GM19468 (cell line): Measurements from ENCODE around the gene ZNF532.
"Not testable (repeated sequence)": the region's sequence is repeated elsewhere in the genome, so short reads cannot be mapped to it uniquely, and the experiment has no call there.

Experiments used
- ATAC-seq: cut with Tn5 transposase; IDR thresholded peaks from one replicate; pipeline ENCODE4 v1.9.1; 2021; ENCODE audit warnings: mild to moderate bottlenecking, moderate library complexity, moderate number of reproducible peaks; ENCODE audit not compliant: unreplicated experiment; ENCODE audit errors: extremely low read depth

Gene ZNF532

GRCh38 chr18:58896734-58897508 is 32.2 kb downstream of the ZNF532 start:
- ATAC-seq = no peak

DNA sequence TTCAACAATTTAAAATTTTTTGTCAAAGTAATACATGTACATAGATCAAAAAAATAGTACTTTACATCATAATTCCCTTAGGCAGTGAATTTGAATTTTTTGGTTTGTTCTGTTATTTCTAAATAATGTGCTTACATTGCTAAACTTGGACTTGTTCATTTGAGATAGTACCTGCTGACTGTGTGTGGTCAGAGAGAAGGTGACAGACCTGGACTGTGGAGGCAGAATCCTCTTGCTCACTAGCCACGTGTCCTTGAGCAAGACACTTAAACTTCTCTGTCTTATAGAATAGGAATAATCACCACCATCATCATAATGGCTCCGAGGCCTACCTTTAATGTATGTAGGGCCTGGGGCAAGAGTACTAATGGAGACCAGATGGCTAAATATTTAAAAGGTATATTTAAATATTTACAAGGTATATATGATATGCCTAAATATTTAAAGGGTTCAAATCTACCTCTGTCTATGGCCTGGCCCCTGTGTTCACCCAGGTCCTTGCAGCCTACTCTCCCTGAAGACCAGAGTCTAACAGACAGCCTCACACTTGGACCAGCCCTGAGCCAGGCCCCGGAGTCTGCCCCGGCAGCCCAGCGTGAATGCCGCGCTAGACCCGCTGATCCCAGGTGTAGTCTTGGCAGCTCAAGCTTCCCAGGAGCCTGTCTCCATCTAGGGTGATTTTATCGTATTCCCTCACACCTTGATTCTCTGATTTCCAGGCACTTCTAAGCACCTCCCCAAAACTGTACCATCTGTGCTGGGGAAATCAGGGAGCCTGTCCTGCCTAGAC is 33.5 kb downstream of the ZNF532 start:
- no peak for ATAC-seq

GRCh38 chr18:58900015-58900649 is 35.5 kb downstream of the ZNF532 start:
- no peak for ATAC-seq

- ATAC-seq = no peak
Observed at GRCh38 chr18:58901143-58901542, 36.5 kb downstream of the ZNF532 start.

- no peak for ATAC-seq
Observed at GRCh38 chr18:58901783-58902182, 37.1 kb downstream of the ZNF532 start.

DNA sequence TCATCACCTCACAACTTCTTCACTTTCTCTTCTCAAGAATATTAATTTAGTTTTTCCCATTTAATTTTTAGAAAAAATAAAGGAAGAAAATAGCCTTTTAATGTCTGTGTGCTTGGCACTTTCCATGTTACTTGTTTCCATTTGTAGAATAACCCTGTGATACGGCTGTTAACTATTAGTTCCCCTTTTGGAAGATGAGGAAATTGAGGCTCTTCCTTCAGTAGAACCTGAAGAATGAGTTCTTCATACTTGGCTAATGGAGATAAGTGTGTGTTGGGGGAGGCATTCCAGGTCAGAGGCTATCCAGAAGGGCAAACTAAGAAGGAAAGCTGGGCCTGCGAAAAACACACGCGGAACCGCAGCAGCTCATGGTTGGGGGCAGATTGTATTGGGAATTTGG is 38.3 kb downstream of the ZNF532 start:
- ATAC-seq = no peak

DNA sequence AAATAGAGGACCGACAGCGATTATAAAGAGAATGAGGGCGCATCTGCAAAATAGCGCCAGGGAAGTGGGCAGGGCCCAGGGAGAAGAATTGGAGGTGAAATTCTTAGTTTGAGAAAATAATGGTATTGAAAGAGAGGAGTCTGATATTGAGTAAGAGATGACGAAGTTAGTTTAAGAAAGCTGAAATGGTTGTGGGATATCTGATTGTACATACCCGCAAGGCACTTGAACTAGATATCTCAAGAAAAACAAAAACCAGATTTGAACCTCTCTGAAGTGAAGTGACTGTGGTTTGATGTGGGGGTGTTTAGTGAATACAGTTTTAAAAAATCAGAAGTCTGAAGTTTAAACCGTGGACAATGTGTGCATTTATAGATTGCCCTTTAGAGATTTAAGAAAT is 38.9 kb downstream of the ZNF532 start:
- no peak for ATAC-seq

DNA sequence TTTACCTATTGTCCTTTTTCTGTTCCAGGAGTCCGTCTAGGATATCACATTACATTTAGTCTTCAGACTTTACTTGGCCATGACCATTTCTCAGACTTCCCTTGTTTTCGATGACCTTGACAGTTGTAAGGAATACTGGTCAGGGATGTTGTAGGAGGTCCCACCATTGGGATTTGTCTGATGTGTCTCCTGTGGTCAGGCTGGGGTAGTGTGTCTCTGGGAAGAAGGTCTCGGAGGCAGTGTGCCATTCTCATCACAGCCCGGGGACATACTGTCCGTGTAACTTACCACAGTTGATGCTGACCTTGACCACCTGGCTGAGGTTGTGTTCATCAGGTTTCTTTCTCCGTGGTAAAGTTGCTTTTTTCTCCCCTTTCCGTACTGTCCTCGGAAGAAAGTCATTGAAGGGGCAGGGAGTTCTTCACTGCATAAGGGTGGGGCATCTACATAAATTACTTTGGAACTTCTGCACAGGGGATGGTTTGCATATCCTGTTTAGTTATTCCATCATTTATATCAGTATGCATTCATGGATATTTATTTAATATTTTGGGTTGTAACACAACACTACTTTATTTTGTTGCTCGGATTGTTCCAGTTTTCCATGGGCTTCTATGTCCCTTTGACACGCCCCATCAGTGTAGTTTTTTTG is 41.2 kb downstream of the ZNF532 start:
- ATAC-seq = no peak

DNA sequence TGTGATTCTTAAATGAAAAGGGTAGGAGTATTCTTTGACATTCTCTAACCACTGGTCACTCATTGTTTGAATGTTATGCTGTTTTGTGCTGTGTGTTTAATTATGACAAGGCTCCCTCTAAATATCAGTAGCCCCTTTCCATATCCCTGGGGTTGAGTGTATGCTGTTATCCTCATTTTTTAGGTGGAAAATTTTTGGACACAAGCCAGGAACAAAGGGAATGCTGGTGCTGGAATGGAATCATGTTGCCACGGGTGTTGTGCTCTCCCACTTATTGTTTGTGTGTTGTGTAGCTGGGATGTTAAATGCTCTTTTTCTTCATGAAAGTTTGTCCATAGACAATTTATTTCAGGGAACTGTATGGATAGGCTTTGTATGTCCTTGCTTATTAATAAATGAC is 43.3 kb downstream of the ZNF532 start:
- ATAC-seq = no peak

GRCh38 chr18:58909521-58909920 is 44.8 kb downstream of the ZNF532 start:
- ATAC-seq = no peak

- ATAC-seq = no peak
Observed at GRCh38 chr18:58911241-58911640, 46.6 kb downstream of the ZNF532 start.

DNA sequence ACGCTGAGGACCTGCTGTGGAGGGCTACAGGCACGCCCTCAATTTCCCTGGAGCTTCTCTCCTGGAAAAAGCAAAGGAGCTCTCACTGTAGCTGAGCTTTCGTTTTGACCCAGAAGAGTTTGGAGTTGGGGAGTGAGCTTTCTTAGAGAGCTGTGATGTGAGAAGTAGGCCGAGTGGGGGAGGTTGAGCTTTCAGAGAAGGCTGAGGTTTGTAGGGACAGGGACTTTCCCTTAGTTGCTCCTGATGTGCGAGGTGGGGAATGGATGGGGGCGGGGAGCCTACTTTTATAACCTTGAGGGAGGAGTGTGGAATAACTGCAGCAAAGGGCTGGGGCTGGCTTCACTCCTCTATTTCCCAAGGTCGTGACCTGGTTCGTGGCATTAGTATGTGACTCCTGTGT is 47.1 kb downstream of the ZNF532 start:
- no peak for ATAC-seq

DNA sequence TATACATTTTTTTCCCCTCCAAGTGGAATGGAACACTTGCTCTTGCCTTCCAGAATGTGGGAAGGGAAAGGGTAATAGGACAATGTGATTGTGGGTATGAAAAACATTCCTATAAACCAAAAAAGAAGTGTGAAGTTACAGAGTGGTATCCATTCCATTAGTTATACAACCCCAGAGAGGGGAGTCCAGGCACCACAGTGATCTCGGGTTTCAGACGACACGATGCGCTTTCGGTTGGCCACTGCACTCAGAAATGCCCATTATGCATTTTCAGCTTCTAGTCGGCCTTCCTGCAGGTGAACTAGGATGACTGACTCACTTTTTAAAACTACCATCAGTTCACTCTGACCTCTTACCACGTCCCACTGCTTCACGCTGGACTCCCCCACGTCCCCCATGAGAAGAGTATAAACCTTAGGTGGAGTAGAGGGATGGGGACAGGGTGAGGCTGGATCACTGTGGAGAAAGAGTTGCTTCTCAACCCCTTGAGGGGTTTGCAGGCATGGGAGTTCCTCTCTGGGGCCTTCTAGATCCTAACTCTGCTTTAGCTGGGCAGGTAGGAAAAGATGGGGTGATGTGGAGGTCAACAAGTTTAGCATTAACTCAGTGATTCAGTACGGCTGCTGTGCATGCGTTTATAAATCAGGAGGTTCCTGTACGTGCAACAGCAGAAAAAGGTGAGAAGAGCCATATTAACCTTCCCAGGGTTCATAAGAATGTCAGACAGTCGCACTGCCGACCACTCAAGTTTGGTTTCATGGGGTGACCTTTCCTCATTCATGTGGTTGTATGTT is 50.5 kb downstream of the ZNF532 start:
- no peak for ATAC-seq

DNA sequence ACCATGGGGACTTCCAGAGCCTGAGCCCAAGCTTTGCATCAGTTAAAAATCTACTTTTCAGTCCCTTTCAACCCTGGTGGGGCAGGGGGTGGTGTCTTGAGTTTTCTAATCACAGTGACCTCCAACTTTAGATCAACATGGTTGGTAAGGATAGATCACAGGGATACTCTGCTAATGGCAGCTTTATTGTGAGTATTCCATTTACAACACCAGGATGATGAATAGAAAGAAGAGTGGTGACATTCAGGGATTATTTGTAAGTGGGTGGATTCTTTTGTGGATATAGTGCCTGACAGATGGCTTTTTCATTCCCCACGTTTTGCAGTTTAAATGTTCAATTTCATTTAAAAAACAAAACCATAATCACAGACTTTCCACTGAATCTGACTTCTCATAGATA is 51.3 kb downstream of the ZNF532 start:
- ATAC-seq = no peak

- ATAC-seq = not testable (repeated sequence)
Observed at GRCh38 chr18:58919934-58920333, 55.3 kb downstream of the ZNF532 start.

- no peak for ATAC-seq
Observed at GRCh38 chr18:58922995-58923394, 58.3 kb downstream of the ZNF532 start.

GRCh38 chr18:58924473-58924872 is 59.8 kb downstream of the ZNF532 start:
- no peak for ATAC-seq

- no peak for ATAC-seq
Observed at GRCh38 chr18:58927659-58928058, 63.0 kb downstream of the ZNF532 start.

DNA sequence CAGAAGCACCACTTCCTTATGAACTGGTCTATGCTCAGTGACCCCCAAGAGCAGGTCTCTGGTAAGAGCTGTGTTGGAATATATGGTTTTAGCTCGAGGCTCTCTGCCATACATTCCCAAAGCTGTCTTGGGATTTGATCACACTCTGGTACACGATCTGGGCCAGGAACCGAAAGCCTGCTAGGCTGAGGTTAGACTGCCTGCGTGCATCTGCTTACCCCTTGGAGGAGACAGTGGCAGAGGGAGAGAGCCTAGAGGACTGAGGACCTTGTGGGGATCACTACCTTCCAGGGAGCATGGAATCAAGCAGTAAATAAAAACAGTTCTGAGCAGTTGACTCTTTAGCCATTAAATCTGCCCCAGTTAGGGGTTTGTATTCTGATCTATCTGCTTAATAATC is 63.7 kb downstream of the ZNF532 start:
- ATAC-seq = no peak

GRCh38 chr18:58929206-58929605 is 64.5 kb downstream of the ZNF532 start:
- ATAC-seq = no peak
